Ishikawa (cell line): ENCODE results near the gene WDR86.

Source experiments
- CEBPB ChIP-seq: IDR thresholded peaks from 2 replicates; pipeline ENCODE4 v1.6.1; 2012
- CREB1 ChIP-seq: IDR thresholded peaks from 2 replicates; pipeline ENCODE4 v1.6.1; 2012; ENCODE audit warnings: low read depth
- EGR1 ChIP-seq: IDR thresholded peaks from 2 replicates; pipeline ENCODE4 v1.6.1; 2012
- EP300 ChIP-seq: IDR thresholded peaks from 2 replicates; pipeline ENCODE4 v1.6.1; 2012; ENCODE audit warnings: borderline replicate concordance
- FOXM1 ChIP-seq: IDR thresholded peaks from 2 replicates; pipeline ENCODE4 v1.6.1; 2012; ENCODE audit warnings: low read depth, borderline replicate concordance
- MAX ChIP-seq: IDR thresholded peaks from 2 replicates; pipeline ENCODE4 v1.6.1; 2012
- NFIC ChIP-seq: IDR thresholded peaks from 2 replicates; pipeline ENCODE4 v1.6.1; 2012
- RAD21 ChIP-seq: IDR thresholded peaks from 2 replicates; pipeline ENCODE4 v1.6.1; 2012; ENCODE audit warnings: low read depth
- REST ChIP-seq: IDR thresholded peaks from 2 replicates; pipeline ENCODE4 v1.6.1; 2012; ENCODE audit warnings: low read depth, mild to moderate bottlenecking
- TAF1 ChIP-seq: IDR thresholded peaks from 2 replicates; pipeline ENCODE4 v1.6.1; 2012; ENCODE audit warnings: low read depth, mild to moderate bottlenecking
- TCF12 ChIP-seq: IDR thresholded peaks from 2 replicates; pipeline ENCODE4 v1.6.1; 2012; ENCODE audit warnings: low read depth
- TEAD4 ChIP-seq: IDR thresholded peaks from 2 replicates; pipeline ENCODE4 v1.6.1; 2012
- USF1 ChIP-seq: IDR thresholded peaks from 2 replicates; pipeline ENCODE4 v1.6.1; 2012
- YY1 ChIP-seq: IDR thresholded peaks from 2 replicates; pipeline ENCODE4 v1.6.1; 2012; ENCODE audit warnings: low read depth
- ZBTB7A ChIP-seq: IDR thresholded peaks from 2 replicates; pipeline ENCODE4 v1.6.1; 2012; ENCODE audit warnings: low read depth

Gene WDR86

GRCh38 chr7:151375530-151376217, 34.2 kb downstream of the WDR86 start:
- no peak for TF ChIP-seq EP300
- TF ChIP-seq EGR1, result no peak
- TF ChIP-seq CREB1, result no peak
- TF ChIP-seq ZBTB7A, result no peak
- no peak for TF ChIP-seq YY1
- no peak for TF ChIP-seq USF1
- no peak for TF ChIP-seq TEAD4
- TF ChIP-seq CEBPB, result no peak
- no peak for TF ChIP-seq RAD21
- TF ChIP-seq FOXM1, result no peak
- no peak for TF ChIP-seq NFIC

GRCh38 chr7:151374726-151375125, 35.1 kb downstream of the WDR86 start:
- no peak for TF ChIP-seq TEAD4
- no peak for TF ChIP-seq MAX
- no peak for TF ChIP-seq ZBTB7A
- TF ChIP-seq REST, result no peak
- no peak for TF ChIP-seq RAD21
- TF ChIP-seq USF1, result no peak
- TF ChIP-seq CREB1, result no peak
- TF ChIP-seq NFIC, result no peak
- no peak for TF ChIP-seq YY1
- no peak for TF ChIP-seq TCF12
- TF ChIP-seq CEBPB, result no peak
- no peak for TF ChIP-seq EP300
- no peak for TF ChIP-seq TAF1
- no peak for TF ChIP-seq FOXM1
- TF ChIP-seq EGR1, result no peak

- TF ChIP-seq TEAD4, result no peak
- TF ChIP-seq REST, result no peak
- no peak for TF ChIP-seq YY1
- no peak for TF ChIP-seq NFIC
- TF ChIP-seq FOXM1, result no peak
- TF ChIP-seq EP300, result no peak
- TF ChIP-seq USF1, result no peak
- TF ChIP-seq RAD21, result no peak
- no peak for TF ChIP-seq TAF1
- TF ChIP-seq CEBPB, result no peak
- no peak for TF ChIP-seq CREB1
- TF ChIP-seq EGR1, result no peak
- TF ChIP-seq MAX, result no peak
- TF ChIP-seq TCF12, result no peak
- no peak for TF ChIP-seq ZBTB7A
Measured at GRCh38 chr7:151374139-151374538, 35.7 kb downstream of the WDR86 start.

- TF ChIP-seq CEBPB, result no peak
Measured at GRCh38 chr7:151373599-151373998, 36.2 kb downstream of the WDR86 start.

- TF ChIP-seq EP300, result no peak
Measured at GRCh38 chr7:151372612-151373265, 37.1 kb downstream of the WDR86 start.

GRCh38 chr7:151371266-151371665, 38.6 kb downstream of the WDR86 start:
- TF ChIP-seq MAX (no peak), REST (no peak), ZBTB7A (no peak), EGR1 (no peak), USF1 (no peak), RAD21 (no peak), CREB1 (no peak)
